Activated naive CD4-positive, alpha-beta T cell treated with anti-CD3 and anti-CD28 coated beads, Interleukin-2, amount 10 ng/mL, durations not matched to agents 7 days and 5 days (primary cell): Measurements from ENCODE around the gene CRTC1.

Source experiments
- CTCF ChIA-PET: fragments of 350-600 bp; sonication (Branson Sonifier 250); formaldehyde crosslinking; loops from one replicate; lab custom pipeline; 2021; ENCODE audit warnings: antibody characterized with exemption; lab: Charles Lee
- DNase-seq: peaks from one replicate; pipeline ENCODE4 v3.0.0-alpha.2; 2020
- H3K27ac Mint-ChIP-seq: one replicate; pipeline ENCODE4 v1.8.0; 2021; ENCODE audit warnings: mild to moderate bottlenecking, moderate library complexity, mixed read lengths
- H3K27me3 Mint-ChIP-seq: one replicate; pipeline ENCODE4 v1.8.0; 2021; ENCODE audit warnings: mild to moderate bottlenecking, mixed read lengths
- H3K36me3 Mint-ChIP-seq: one replicate; pipeline ENCODE4 v1.8.0; 2021; ENCODE audit warnings: mixed read lengths
- H3K4me1 Mint-ChIP-seq: one replicate; pipeline ENCODE4 v1.8.0; 2021; ENCODE audit warnings: mixed read lengths
- H3K4me3 Mint-ChIP-seq: one replicate; pipeline ENCODE4 v1.8.0; 2021; ENCODE audit warnings: mild to moderate bottlenecking, moderate library complexity, mixed read lengths
- H3K9me3 Mint-ChIP-seq: one replicate; pipeline ENCODE4 v1.8.0; 2021; ENCODE audit warnings: mixed read lengths

CRTC1 gene

GRCh38 chr19:18742838-18743783 is 59.6 kb downstream of the CRTC1 start:
- Mint-ChIP-seq H3K27ac (no peak overlapping the region), H3K4me3 (no peak overlapping the region), H3K4me1 (no peaks in the 10 kb centered on the region), H3K9me3 (no peaks in the 10 kb centered on the region), H3K36me3 (no peaks in the 10 kb centered on the region), H3K27me3 (no peaks in the 10 kb centered on the region)
- CTCF ChIA-PET = no interaction called here
- no peak for DNase-seq

DNA sequence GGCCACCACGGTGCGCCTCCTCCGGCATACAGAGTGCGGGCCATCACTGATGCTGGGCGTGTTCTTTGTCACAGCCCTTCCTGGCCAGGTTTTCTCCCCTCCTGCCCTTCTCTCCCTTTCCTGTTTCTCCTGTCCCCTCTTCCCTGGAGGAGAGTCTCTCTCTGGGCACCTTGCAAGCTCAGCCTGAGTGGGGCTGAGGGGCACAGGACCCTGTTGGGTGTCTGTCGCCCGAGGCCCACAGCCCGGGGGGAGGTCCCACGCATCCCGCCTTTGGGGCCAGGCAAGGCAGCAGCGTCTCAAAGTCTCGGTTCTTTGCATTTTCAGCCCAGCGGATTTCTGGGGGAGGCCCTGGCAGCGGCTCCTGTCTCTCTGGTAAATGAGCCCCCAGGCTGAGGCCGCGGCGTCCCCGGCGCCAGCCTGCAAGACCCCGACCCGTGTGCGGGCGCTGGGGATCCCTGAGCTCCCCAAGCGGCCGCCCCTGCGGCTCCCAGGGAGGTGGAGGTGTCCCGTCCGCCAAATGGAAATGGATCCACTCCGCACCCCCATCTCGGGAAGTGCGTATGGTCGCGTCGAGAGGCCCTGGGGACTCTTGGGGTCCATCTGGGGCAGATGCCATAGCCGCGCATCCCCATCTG is 60.4 kb downstream of the CRTC1 start:
- CTCF ChIA-PET = no interaction called here
- Mint-ChIP-seq H3K36me3 (no peaks in the 10 kb centered on the region), H3K4me3 (no peak overlapping the region), H3K9me3 (no peaks in the 10 kb centered on the region), H3K27me3 (no peaks in the 10 kb centered on the region), H3K4me1 (no peaks in the 10 kb centered on the region), H3K27ac (no peak overlapping the region)
- DNase-seq = no peak

- no peaks in the 10 kb centered on the region for H3K27me3 Mint-ChIP-seq
- H3K27ac Mint-ChIP-seq = no peak overlapping the region
- H3K9me3 Mint-ChIP-seq = no peaks in the 10 kb centered on the region
- CTCF ChIA-PET = no interaction called here
- no peak for DNase-seq
- no peak overlapping the region for H3K4me3 Mint-ChIP-seq
- no peaks in the 10 kb centered on the region for H3K4me1 Mint-ChIP-seq
- H3K36me3 Mint-ChIP-seq = no peaks in the 10 kb centered on the region
Measured at GRCh38 chr19:18745012-18745735, 61.7 kb downstream of the CRTC1 start.

GRCh38 chr19:18745931-18746330 is 62.5 kb downstream of the CRTC1 start:
- no peak overlapping the region for H3K27ac Mint-ChIP-seq

DNA sequence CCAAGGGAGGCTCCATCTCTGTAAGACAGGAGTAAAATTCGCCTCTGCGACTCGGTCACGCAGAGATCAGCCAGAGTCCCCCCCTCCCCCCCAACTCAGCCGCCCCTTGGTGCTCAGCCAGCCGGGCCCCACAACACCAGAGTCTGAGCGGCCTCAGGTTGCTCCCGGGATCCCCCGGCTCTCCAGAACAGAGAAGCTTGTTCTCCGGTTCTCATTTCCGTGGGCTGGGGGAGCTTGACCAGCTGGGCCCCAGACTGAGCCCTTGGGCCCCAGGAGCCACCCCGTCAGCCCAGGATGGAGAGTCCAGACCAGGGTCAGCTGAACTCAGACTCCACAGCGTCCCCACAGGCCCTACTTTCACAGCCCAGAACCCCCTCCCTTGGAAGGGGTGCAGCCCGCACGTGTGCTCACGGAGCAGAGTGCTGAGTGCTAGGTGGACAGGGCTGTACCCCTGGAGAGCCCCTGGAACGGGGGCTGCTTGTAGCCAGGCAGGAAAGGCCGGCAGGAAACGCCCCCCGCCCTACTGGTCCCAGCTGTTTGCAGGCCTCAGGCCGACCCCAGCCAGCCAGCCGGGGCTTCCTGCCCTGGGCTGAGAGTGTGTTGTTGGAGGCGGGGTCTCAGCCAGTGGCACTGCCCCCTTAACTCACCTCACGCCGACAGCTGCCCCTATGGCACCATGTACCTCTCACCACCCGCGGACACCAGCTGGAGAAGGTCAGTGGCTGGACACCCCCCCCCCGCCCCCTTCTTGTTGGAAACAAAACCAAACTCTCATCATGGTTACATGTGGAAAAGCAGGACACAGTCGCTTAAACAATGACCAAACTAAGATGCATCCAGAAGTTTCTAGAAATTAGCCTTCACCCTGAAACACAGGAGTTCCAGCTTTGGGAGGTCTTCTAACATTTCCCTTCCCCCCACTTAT is 63.2 kb downstream of the CRTC1 start:
- Mint-ChIP-seq H3K36me3 (no peaks in the 10 kb centered on the region), H3K9me3 (no peaks in the 10 kb centered on the region)

More at GRCh38 chr19:18745931-18746330, 62.5 kb downstream of the CRTC1 start:
- CTCF ChIA-PET = no interaction called here
- no peak overlapping the region for H3K4me3 Mint-ChIP-seq
- no peaks in the 10 kb centered on the region for H3K27me3 Mint-ChIP-seq
- no peaks in the 10 kb centered on the region for H3K36me3 Mint-ChIP-seq
- no peak for DNase-seq
- no peaks in the 10 kb centered on the region for H3K9me3 Mint-ChIP-seq
- H3K4me1 Mint-ChIP-seq = no peaks in the 10 kb centered on the region

DNA sequence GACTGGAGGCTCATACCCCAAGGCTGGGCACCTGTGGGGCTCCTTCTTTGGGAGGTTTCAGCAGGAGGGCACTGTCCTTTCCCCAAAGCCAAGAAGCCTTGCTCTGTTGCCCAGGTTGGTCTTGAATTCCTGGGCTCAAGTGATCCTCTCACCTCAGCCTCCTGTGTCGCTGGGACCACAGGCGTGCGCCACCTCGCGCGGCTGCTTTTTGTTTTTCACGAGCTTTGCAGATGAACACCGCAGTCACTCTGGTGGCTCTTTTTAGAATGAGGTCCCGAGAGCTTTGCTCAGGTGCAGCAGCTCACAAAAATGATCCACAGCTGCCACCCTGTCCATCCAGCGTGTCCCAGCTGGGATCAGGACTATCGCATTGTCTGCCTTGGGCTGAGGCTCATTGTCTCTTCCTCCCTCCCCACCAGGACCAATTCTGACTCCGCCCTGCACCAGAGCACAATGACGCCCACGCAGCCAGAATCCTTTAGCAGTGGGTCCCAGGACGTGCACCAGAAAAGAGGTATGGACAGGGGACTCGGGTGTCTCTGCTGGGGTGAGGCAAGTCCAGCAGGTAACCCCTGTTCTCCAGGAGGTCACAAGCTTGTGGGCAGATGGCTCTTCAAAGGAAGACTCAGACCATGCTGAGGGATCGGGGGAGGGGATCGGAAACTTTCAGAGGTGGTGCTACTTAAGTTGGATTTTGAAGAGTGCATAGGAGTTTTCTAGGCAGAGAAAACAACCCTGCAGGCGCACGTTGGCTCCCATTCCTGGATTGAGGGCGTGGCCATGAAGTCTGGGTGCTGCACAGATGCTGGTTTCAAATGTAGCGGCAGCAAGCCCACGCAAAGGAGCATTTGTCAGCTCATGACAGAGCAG is 66.1 kb downstream of the CRTC1 start:
- Mint-ChIP-seq H3K4me3 (no peak overlapping the region), H3K4me1 (no peaks in the 10 kb centered on the region), H3K27me3 (no peaks in the 10 kb centered on the region), H3K9me3 (no peaks in the 10 kb centered on the region), H3K27ac (no peak overlapping the region), H3K36me3 (no peaks in the 10 kb centered on the region)
- no peak for DNase-seq
- CTCF ChIA-PET = no interaction called here

More for the DNA sequence above, 63.2 kb downstream of the CRTC1 start:
- no peak for DNase-seq
- H3K27me3 Mint-ChIP-seq = no peaks in the 10 kb centered on the region
- CTCF ChIA-PET = no interaction called here
- no peak overlapping the region for H3K4me3 Mint-ChIP-seq
- no peaks in the 10 kb centered on the region for H3K4me1 Mint-ChIP-seq
- no peak overlapping the region for H3K27ac Mint-ChIP-seq

DNA sequence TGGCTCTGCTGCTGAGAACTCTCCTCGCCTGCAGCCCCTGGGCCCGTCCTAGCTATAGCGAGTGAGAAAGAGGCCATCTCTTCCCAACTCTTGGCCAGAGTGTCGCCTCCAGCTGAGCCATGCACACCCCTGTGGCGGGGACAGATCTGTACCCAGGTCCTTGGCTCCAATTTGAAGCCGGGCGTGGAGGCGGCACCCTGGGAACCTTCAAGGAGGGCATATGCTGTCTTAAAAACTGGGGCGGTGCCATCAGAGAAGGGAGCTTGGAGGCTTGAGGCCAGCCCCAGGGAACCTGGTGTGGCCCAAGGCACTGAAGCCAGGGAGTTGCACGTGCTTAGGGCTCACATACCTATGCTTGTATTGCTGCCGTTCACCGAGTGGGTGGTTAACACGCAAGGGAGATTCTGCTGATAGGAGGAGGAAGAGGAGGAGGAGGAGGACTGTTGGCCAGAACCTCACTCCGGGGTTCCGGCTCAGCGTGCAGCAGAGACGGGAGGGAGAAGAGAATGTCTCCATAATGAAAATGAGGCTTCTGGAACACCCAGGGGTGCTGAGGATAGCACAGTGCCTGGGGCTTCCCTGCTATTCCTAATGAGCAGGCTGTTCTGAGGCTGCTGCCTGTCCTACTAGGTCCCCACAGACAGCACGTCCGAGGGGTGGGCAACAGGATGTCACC is 67.0 kb downstream of the CRTC1 start:
- CTCF ChIA-PET = no interaction called here
- no peaks in the 10 kb centered on the region for H3K27me3 Mint-ChIP-seq
- no peak overlapping the region for H3K4me3 Mint-ChIP-seq
- no peaks in the 10 kb centered on the region for H3K9me3 Mint-ChIP-seq
- H3K4me1 Mint-ChIP-seq = no peaks in the 10 kb centered on the region
- H3K27ac Mint-ChIP-seq = no peak overlapping the region
- no peak for DNase-seq
- H3K36me3 Mint-ChIP-seq = no peaks in the 10 kb centered on the region

DNA sequence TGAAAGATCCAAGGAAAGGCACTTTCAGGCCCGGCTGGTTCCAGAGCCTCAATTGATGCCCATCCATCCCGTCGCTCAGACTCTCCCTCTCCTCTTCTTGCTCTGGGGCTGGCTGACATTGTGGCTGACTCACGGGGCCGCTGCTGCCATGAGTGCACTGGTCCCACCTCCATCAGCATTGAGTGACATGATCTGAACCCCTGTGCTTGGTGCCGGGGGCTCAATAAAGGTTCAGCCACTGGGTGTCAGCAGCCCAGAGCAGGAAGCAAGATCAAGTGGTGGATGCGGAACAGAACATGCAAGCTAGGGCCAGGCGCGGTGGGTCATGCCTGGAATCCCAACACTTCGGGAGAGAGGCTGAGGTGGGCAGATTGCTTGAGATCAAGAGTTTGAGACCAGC is 68.1 kb downstream of the CRTC1 start:
- H3K36me3 Mint-ChIP-seq = no peaks in the 10 kb centered on the region
- no peak overlapping the region for H3K4me3 Mint-ChIP-seq

DNA sequence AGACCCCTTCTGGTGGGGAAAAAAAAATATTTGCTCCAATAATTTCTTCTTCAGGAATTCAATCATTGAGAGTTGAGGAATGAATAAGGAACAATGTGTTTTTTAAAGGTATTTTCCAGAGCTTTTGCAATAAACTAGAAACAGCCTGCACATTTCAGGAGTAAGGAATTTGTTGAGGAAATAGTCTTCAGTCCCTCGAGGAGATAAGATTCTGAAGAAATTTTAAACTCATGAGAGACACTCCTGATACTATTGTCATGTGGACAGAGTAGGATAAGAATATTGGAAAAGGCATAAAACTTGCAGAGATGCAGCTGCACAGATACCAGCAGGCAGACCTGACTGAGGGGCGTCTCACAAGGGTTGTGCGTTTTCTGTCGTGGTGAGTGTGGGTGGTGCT is 71.0 kb downstream of the CRTC1 start:
- H3K9me3 Mint-ChIP-seq = no peaks in the 10 kb centered on the region
- CTCF ChIA-PET = no interaction called here
- H3K4me3 Mint-ChIP-seq = no peak overlapping the region

More for the DNA sequence above, 68.1 kb downstream of the CRTC1 start:
- H3K9me3 Mint-ChIP-seq = no peaks in the 10 kb centered on the region
- no peaks in the 10 kb centered on the region for H3K4me1 Mint-ChIP-seq
- no peak overlapping the region for H3K27ac Mint-ChIP-seq
- no peaks in the 10 kb centered on the region for H3K27me3 Mint-ChIP-seq
- DNase-seq = no peak
- CTCF ChIA-PET = no interaction called here

DNA sequence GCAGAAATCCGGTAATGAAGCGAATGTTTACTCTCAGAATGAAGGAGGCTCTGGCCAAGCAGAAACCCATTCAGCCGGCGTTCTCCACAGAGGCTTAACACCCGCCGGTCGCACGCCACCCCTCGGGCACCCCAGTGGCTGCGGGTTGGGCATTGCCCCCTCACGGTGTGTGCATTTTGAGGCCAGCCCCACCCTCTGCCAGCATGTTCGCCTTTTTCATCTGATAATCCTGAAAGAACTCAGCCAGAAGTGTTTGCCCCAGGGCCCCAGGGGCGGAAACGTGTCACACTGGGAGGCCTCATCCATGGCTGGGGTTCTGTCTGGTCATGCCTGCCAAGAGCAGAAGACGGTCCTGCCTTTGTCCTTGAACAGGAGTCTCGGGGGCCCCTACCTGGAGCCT is 73.4 kb downstream of the CRTC1 start:
- Mint-ChIP-seq H3K4me1 (no peaks in the 10 kb centered on the region), H3K36me3 (no peaks in the 10 kb centered on the region), H3K9me3 (no peaks in the 10 kb centered on the region), H3K27ac (no peak overlapping the region), H3K27me3 (no peaks in the 10 kb centered on the region), H3K4me3 (no peak overlapping the region)
- DNase-seq = no peak
- CTCF ChIA-PET = no interaction called here

More for the DNA sequence above, 71.0 kb downstream of the CRTC1 start:
- H3K36me3 Mint-ChIP-seq = no peaks in the 10 kb centered on the region
- no peaks in the 10 kb centered on the region for H3K4me1 Mint-ChIP-seq
- no peak overlapping the region for H3K27ac Mint-ChIP-seq
- no peaks in the 10 kb centered on the region for H3K27me3 Mint-ChIP-seq
- DNase-seq = no peak

GRCh38 chr19:18759304-18759994 is 76.0 kb downstream of the CRTC1 start:
- Mint-ChIP-seq H3K9me3 (no peaks in the 10 kb centered on the region), H3K27me3 (no peaks in the 10 kb centered on the region), H3K4me1 (no peaks in the 10 kb centered on the region), H3K4me3 (no peak overlapping the region), H3K27ac (no peak overlapping the region), H3K36me3 (no peaks in the 10 kb centered on the region)
- DNase-seq = no peak
- CTCF ChIA-PET = no interaction called here

DNA sequence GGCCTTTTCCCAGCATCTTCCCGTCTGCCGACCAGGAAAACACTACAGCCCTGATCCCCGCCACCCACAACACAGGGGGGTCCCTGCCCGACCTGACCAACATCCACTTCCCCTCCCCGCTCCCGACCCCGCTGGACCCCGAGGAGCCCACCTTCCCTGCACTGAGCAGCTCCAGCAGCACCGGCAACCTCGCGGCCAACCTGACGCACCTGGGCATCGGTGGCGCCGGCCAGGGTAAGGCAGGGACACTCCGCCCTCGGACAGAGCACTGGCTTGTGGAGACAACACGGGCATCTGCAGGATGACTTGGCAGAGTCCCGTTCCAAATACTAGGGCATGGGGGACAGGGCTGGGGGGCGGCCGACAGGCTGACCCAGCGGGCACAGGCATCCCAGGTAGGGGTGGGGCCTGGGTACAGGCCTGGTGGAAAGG is 76.5 kb downstream of the CRTC1 start:
- CTCF ChIA-PET = no interaction called here
- H3K27me3 Mint-ChIP-seq = no peaks in the 10 kb centered on the region
- H3K27ac Mint-ChIP-seq = no peak overlapping the region
- H3K36me3 Mint-ChIP-seq = no peaks in the 10 kb centered on the region
- DNase-seq = no peak
- no peaks in the 10 kb centered on the region for H3K4me1 Mint-ChIP-seq
- no peak overlapping the region for H3K4me3 Mint-ChIP-seq
- H3K9me3 Mint-ChIP-seq = no peaks in the 10 kb centered on the region
